Cardiac septum (tissue), 1 donor: ENCODE data around the gene PVR. TPM values are rescaled to one million over a fixed set of nuclear protein-coding genes. Genes with fewer than 3 reads are reported as not detected.

Experiments used
- DNase-seq: peaks from one replicate; pipeline ENCODE4 v3.0.0-alpha.2; 2020; ENCODE audit warnings: low spot score
- intact Hi-C: fragments of 100-400 bp; cut with DNase I; formaldehyde crosslinking; loops from one replicate; pipeline ENCODE4 v1.14.0; 2022
- microRNA-seq: library from miRNA; unstranded; fragments of <30 nt; microRNA quantifications from one replicate; pipeline ENCODE4 v1.2.0, GENCODE V29; 2020
- total RNA-seq: library from RNA; stranded (reverse); fragmentation: NEBNext Ultra II Directional; extraction: Animal tissue kit (Norgen Biotek cat#: 25700); gene quantifications from one replicate; pipeline ENCODE4 v1.2.1, GENCODE V29; 2021
- donor health status: DM: no; HTN: no; CAD: no.

Gene PVR
- total RNA-seq, 1 donor from 2014 or later: 44.0 TPM

- intact Hi-C loops: no loop called here
- DNase-seq: no peak
Observed at GRCh38 chr19:44712864-44713515, 69.3 kb downstream of the PVR start.

Small RNA genes lying within 50 kb of the gene (microRNA-seq; reads per million reads assigned to microRNA genes)
- gene MIR4531: not detected

Other genes with a start within 250 kb of the PVR start
- gene ZNF285, start 242.3 kb upstream of the PVR start, total RNA-seq: 3.0 TPM
- 7.1 TPM for gene ZNF229, start 195.4 kb upstream of the PVR start, total RNA-seq
- 3.7 TPM for gene ZNF180, start 143.4 kb upstream of the PVR start, total RNA-seq
- not detected for gene CEACAM20, start 114.2 kb upstream of the PVR start, total RNA-seq
- gene IGSF23, start 30.3 kb upstream of the PVR start, total RNA-seq: not detected
- 7.6 TPM for gene CEACAM19, start 27.6 kb downstream of the PVR start, total RNA-seq
- gene CEACAM16, start 55.2 kb downstream of the PVR start, total RNA-seq: not detected
- gene BCL3, start 104.8 kb downstream of the PVR start, total RNA-seq: 41.5 TPM
- not detected for gene CBLC, start 134.0 kb downstream of the PVR start, total RNA-seq
- 86.8 TPM for gene BCAM, start 165.2 kb downstream of the PVR start, total RNA-seq
- gene NECTIN2, start 202.4 kb downstream of the PVR start, total RNA-seq: 60.0 TPM
- 43.0 TPM for gene TOMM40, start 247.3 kb downstream of the PVR start, total RNA-seq